Activated gamma-delta T cell (primary cell): Measurements from ENCODE around the gene RGS10.
"Not testable (repeated sequence)": the region's sequence is repeated elsewhere in the genome, so short reads cannot be mapped to it uniquely, and the experiment has no call there.

Source experiments
- DNase-seq: peaks from one replicate; lab custom pipeline; 2025; lab: John Stamatoyannopoulos, UW
- total RNA-seq, 2 donors: gene quantifications; one replicate each; lab custom pipeline; 2026; lab: John Stamatoyannopoulos, UW

RGS10 gene
- total RNA-seq: 112 to 126 reads per million in 2 donors

DNA sequence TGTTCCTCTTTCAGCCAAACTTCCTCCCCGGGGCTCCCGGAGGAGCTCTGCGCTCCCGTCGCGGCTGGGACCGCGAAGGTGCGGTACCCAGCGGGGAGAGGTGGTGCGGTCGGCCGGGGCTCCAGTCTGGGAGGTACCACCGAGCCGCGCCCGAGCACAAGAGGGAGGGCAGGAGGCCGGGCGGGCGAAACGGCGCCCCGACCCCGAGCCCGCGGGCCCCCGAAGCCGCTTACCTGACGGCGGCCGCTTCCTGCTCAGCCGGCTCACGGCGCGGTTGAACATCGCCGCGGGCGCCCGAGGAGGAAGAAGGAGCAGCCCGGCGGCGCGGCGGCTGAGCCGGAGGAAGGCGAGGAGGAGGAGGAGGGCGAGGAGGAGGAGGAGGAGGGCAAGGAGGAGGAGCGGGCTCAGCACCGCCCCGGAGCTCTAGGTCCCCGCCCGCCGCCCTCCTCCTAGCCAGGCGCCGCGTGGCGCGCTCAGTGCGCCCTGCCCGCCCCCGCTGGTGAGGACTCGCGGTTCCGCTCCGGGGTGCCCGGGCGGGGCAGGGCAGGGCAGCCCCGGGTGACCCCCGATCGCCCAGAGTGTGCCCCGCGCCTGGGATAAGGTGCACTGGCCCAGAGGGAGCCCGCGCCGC is at the start of gene RGS10:
TSS of gene RGS10 (minus strand) at position 363 of the 631 bp plus-strand sequence. CDS start at position 282, 81 bp downstream.
- peak; percentile 55 for DNase-seq

DNA sequence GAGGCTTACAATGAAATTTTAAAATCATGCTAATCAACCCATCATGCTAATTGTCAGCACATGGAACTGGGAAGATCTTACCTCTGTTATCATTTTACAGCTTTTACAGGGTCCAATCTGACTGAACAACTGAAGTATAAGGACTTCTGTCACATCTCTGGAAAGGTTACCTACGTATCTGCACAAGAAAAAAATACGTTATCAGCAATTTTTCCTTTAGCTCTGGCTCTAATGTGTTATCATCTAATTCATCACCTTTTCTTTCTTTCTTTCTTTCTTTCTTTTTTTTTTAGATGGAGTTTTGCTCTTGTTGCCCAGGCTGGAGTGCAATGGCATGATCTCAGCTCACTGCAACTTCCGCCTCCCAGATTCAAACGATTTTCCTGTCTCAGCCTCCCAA is 45.6 kb upstream of the RGS10 start:
- DNase-seq: no peak

- DNase-seq: no peak
Measured at GRCh38 chr10:119578355-119578754, 35.8 kb upstream of the RGS10 start.

DNA sequence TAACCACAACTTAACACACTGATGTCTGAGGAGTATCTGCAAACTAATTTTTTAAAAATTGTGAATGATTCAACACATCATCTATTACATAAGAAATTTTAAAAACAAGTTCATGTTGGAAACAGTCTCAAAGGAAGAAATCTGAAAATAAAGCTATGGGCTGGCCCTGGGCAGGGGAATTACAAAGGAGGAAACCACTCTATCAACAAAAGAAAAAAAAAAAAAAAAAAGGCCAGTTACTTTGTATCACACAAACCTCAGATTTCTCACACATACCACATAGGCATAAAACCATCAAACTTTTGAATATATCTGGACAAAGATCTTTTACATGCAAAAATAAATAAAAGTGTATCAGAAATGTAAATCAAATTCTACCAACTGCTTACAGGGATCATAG is 33.5 kb upstream of the RGS10 start:
- DNase-seq: no peak

DNA sequence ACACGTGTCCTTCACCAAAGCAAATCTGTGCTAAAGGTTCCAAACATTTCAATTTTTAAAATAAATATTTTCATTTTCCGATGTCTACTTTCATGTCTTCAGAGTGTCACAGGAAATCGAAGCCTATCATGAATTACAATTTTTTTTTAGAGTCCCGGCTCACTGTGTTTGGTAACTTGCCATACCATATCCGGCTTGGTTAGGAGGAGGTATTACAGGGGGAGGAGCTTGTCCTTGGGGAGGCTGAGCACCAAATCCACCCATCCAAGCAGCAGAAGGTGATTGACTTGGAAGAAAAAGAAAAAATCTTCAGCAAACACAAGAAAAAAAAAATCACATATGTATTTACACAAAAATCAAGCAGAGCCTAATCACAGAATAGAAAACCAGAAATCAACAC is 33.0 kb upstream of the RGS10 start:
- no peak for DNase-seq

DNA sequence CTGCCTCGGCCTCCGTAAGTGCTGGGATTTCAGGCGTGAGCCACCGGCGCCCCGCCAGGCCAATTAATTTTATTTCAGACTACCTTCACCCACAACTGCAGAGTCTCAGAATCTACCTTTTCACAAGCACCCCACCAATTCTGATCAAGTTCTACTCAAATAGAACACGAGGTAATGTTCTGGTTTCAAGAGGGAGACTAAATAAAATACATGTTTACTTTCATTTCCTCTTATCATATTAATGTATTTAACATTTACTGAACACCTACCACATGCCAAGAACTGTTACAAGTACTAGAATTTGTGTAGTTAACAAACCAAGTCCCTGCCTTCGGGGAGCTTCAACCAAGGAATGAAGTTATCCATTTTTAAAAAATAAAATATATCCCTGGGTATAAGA is 25.5 kb upstream of the RGS10 start:
- DNase-seq: no peak

DNA sequence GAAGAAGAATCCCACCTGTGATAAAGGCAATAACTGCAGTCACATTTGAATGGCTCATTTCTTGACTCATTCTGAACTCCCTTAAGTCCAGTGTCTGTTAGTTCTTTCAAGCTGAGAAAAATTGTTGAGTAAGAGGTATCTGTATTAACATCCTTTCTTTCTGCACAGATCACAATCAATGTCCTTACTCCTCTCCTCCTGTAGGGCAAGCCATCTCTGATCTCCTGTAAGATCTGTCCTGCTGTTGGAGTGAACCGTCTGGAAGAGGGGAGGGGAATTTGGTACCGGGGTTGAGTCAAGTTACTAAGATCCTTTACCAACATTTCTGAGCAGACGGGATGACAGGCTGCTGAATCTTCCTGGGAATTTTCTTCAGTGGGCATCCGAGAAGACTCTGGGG is 19.6 kb upstream of the RGS10 start:
- DNase-seq: no peak

DNA sequence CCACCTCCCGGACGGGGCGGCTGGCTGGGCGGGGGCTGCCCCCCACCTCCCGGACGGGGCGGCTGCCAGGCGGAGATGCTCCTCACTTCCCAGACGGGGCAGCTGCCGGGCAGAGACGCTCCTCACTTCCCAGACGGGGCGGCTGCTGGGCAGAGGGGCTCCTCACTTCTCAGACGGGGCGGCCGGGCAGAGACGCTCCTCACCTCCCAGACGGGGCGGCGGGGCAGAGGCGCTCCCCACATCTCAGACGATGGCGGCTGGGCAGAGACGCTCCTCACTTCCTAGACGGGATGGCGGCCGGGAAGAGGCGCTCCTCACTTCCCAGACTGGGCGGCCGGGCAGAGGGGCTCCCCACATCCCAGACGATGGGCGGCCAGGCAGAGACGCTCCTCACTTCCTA is 17.0 kb upstream of the RGS10 start:
- not testable (repeated sequence) for DNase-seq

DNA sequence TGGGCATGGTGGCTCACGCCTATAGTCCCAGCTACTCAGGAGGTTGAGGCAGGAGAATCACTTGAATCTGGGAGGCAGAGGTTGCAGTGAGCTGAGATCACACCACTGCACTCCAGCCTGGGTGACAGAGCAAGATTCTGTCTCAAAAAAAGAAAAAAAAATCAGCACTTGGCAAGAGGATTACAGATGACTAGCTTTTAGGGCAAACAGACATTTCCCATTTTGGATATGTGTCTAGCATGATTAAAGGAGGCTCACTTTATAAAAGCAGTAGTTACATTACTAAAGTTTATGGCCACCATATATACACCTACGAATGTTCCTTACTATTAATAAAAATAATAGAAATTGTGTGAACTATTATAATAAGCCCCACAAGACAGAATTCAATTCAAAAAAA is 13.6 kb upstream of the RGS10 start:
- DNase-seq: not testable (repeated sequence)

GRCh38 chr10:119555178-119555784 is 12.8 kb upstream of the RGS10 start:
- DNase-seq: no peak

GRCh38 chr10:119550827-119551226 is 8.3 kb upstream of the RGS10 start:
- no peak for DNase-seq

DNA sequence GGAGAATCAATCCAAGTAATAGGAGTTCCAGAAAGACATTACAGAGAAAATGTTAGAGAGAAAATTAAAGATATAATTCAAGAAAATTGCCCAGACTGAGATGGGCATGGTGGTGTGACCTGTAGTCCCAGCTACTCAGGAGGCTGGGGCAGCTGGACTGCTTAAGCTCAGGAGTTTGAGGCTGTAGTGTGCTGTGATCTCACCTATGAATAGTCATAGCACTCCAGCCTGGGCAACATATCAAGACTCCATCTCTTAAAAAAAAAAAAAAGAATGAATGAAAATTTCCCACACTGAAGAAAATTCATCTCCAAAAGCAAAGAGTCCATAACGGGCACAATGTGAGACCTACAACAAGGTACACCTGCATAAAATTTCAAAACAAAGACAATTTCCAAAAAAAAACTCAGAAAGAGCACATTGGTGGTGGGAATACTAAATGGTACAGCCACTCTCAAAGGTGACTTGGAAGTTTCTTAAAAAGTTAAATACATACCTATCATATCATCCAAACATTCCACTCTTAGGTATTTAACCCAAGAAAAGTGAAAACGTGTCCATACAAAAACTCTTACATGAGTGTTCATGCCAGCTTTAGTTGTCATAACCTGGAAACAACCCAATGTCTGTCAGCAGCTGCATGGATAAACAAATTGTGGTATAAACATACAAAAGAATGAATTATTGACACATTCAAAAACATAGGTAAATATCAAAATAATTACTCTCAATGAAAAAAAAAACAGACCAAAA is 6.9 kb upstream of the RGS10 start:
- no peak for DNase-seq

DNA sequence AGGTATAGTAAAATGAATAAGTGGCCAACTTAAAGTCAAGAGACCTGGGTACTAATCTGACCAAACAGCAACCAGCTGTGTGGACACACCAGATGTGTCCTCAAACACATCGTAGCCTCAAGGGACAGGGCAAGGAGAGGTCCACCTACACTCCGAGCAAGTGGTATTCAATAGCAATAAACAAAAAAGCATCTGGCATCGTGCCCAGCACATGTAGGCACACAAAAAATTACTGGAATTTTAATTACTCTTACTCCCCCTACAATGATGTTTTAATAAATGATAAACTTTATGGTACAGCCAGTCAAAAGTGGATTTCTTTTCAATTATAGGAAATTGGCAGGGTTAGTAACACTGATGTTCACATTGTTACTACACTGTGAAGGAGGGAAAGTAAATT is 3.5 kb upstream of the RGS10 start:
- DNase-seq: no peak

GRCh38 chr10:119545310-119545709 is 2.8 kb upstream of the RGS10 start:
- no peak for DNase-seq

DNA sequence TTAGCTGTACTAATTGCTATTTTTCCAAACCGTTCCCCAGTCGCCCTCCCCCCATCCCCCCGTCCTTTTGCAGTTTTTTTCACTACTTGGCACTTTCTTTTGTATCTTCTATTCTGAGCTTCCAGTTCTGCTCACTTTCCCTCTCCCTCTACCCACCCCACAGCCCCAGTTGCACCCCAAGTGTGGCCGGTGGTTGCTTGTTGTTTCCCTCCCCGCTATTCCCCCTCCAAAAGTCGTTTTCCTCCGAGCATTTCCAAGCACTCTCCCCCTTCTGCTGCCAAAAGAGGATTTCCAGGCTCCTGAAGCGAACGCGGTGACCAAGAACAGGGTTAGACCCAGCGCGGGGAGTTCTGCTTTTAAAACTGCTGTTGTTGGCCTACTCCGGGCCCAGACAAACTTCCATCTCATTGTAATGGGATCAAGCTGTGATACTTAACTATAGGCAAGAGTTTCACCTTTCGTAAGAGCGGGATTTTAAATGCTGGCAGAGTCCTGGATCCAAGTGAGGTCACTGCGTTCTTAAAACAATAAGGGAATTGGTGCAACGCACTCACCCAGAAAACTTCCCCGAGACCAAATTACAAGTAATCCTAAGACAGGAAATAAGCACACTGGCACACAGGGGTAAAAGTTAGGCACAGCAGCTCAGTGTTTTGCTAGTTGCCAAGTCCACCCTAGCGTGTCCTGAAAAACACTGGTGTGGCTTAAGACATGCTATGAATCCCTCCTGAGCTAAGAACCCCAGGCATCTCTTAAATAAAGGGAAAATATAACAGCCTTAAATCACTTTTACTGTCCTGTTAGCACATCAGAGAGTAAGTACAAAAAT is 1.5 kb upstream of the RGS10 start:
- no peak for DNase-seq

- peak; percentile 44 for DNase-seq
Measured at GRCh38 chr10:119542988-119543813, 682 bp upstream of the RGS10 start.

- DNase-seq: no peak
Measured at GRCh38 chr10:119541459-119542356, 811 bp downstream of the RGS10 start.

GRCh38 chr10:119541046-119541445 is 1.5 kb downstream of the RGS10 start:
- DNase-seq: no peak

DNA sequence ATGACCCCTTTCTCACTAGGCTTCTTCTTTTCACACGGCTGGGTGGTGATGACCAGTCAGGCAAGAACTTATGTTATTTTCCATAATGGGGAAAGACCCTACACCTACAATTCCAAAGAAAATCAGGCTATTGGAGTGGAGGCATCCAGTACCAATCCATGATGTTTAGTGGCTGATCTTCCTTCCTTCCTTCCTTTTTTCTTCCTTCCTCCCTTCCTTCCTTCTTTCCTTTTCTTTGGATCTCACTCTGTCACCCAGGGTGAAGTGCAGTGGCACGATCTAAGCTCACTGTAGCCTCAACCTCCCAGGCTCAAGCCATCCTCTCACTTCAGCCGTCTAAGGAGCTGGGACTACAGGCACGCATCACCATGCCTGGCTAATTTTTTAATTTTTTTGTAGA is 2.5 kb downstream of the RGS10 start:
- no peak for DNase-seq

GRCh38 chr10:119539359-119539825 is 3.1 kb downstream of the RGS10 start:
- DNase-seq: no peak
